Body of pancreas (tissue), 4 donors: Measurements from ENCODE around the gene MECP2.

Experiments
- POLR2A ChIP-seq, 3 donors: fragments of 450-650 bp; IDR thresholded peaks; one replicate each; pipeline ENCODE4 v1.6.1; 2016; ENCODE audit warnings: antibody characterized with exemption in 3 of 3, mild to moderate bottlenecking in 2 of 3
- TF ChIP-seq, protein P1 (sequence below), 7 experiments: fragments of 450-650 bp in 4 of 7; fragments of 200-600 bp in 3 of 7; sonication (generic) in 3 of 7; IDR thresholded peaks; one replicate each; pipeline ENCODE4 v1.5.1; 2016 to 2019; ENCODE audit warnings: antibody characterized with exemption in 7 of 7

DNA sequence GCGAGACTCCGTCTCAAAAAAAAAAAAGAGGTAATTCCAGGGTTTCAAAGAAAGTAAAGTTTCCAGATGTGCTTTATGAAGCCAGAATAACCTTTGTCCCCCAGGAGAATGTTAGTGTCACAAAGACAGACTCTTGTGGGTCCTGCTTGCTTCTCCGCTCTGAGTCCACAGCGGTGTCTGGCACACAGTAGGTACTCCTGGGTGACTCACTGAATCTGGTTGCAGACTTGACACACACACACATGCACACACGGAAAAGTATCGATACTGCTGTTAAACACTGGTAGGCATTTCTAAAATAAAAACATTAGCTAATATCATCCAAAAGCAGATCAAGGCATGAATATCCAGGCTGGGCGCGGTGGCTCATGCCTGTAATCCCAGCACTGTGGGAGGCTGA lies 102.0 kb downstream of the MECP2 start:
- TF ChIP-seq, protein P1, sequence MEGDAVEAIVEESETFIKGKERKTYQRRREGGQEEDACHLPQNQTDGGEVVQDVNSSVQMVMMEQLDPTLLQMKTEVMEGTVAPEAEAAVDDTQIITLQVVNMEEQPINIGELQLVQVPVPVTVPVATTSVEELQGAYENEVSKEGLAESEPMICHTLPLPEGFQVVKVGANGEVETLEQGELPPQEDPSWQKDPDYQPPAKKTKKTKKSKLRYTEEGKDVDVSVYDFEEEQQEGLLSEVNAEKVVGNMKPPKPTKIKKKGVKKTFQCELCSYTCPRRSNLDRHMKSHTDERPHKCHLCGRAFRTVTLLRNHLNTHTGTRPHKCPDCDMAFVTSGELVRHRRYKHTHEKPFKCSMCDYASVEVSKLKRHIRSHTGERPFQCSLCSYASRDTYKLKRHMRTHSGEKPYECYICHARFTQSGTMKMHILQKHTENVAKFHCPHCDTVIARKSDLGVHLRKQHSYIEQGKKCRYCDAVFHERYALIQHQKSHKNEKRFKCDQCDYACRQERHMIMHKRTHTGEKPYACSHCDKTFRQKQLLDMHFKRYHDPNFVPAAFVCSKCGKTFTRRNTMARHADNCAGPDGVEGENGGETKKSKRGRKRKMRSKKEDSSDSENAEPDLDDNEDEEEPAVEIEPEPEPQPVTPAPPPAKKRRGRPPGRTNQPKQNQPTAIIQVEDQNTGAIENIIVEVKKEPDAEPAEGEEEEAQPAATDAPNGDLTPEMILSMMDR (IDR thresholded peaks at IDR 0.05), result no peak
- TF ChIP-seq POLR2A (IDR thresholded peaks at IDR 0.05), result no peak
